Endodermal cell (in vitro differentiated cells): ENCODE data around the gene PLS3. TPM values are rescaled to one million over a fixed set of nuclear protein-coding genes. Genes with fewer than 3 reads are reported as not detected.
A peak's percentile ranks its signal among the peaks of the same experiment; 100 is the strongest.

ENCODE experiments used
- DNase-seq: peaks from one replicate; pipeline ENCODE4 v3.0.0-alpha.2; 2017
- H3K27ac ChIP-seq: 2 replicates; pipeline ENCODE4 v1.5.1; 2013; ENCODE audit warnings: mild to moderate bottlenecking, low read depth, low read length, moderate library complexity
- H3K27me3 ChIP-seq: 2 replicates; pipeline ENCODE4 v1.6.1; 2013; ENCODE audit warnings: mild to moderate bottlenecking, low read length, moderate library complexity; ENCODE audit not compliant: insufficient read depth, control insufficient read depth, poor library complexity, severe bottlenecking
- H3K36me3 ChIP-seq: 2 replicates; pipeline ENCODE4 v1.7.0; 2013; ENCODE audit warnings: mild to moderate bottlenecking, low read length, moderate library complexity; ENCODE audit not compliant: control insufficient read depth, insufficient read depth
- H3K4me1 ChIP-seq: one replicate; pipeline ENCODE4 v1.7.0; 2013; ENCODE audit warnings: low read length; ENCODE audit not compliant: control insufficient read depth, insufficient read depth
- H3K4me3 ChIP-seq: 2 replicates; pipeline ENCODE4 v1.5.1; 2013; ENCODE audit warnings: mild to moderate bottlenecking, low read length, moderate library complexity
- H3K9ac ChIP-seq: 2 replicates; pipeline ENCODE4 v1.6.1; 2013; ENCODE audit warnings: mild to moderate bottlenecking, low read length, moderate library complexity; ENCODE audit not compliant: poor library complexity, severe bottlenecking; ENCODE audit errors: extremely low read depth
- H3K9me3 ChIP-seq: 2 replicates; pipeline ENCODE4 v1.6.1; 2013; ENCODE audit warnings: mild to moderate bottlenecking, low read length, moderate library complexity; ENCODE audit not compliant: control insufficient read depth
- H3K27ac Mint-ChIP-seq: 2 replicates; pipeline ENCODE4 v1.8.0; 2020; ENCODE audit warnings: mixed read lengths
- H3K27me3 Mint-ChIP-seq: 2 replicates; pipeline ENCODE4 v1.8.0; 2021; ENCODE audit warnings: mild to moderate bottlenecking, mixed read lengths; ENCODE audit not compliant: insufficient read depth
- H3K36me3 Mint-ChIP-seq: 2 replicates; pipeline ENCODE4 v1.8.0; 2020; ENCODE audit warnings: low read depth, mixed read lengths
- H3K4me1 Mint-ChIP-seq: 2 replicates; pipeline ENCODE4 v1.8.0; 2020; ENCODE audit warnings: mixed read lengths
- H3K4me3 Mint-ChIP-seq: 2 replicates; pipeline ENCODE4 v1.8.0; 2020; ENCODE audit warnings: mild to moderate bottlenecking, moderate library complexity, mixed read lengths
- H3K9me3 Mint-ChIP-seq: 2 replicates; pipeline ENCODE4 v1.8.0; 2020; ENCODE audit warnings: mild to moderate bottlenecking, mixed read lengths
- WGBS, 2 experiments: methylation state at CpG; one replicate each; pipeline versions ENCODE4 v1.1.5 to v1.1.7; 2013; ENCODE audit warnings: missing lambda C conversion rate in 2 of 2, mixed read lengths in 1 of 2; ENCODE audit not compliant: insufficient coverage in 1 of 2, insufficient read length in 1 of 2; 5-methylcytosine and 5-hydroxymethylcytosine counted together
- total RNA-seq, 2 donors: library from RNA; stranded (reverse); fragmentation: NEBNext Ultra II Directional in 1 of 2; extraction: Animal tissue kit (Norgen Biotek cat#: 25700) in 1 of 2; gene quantifications; 2 replicates in 1 of 2; 3 replicates in 1 of 2; pipeline ENCODE4 v1.2.1, GENCODE V29; 2021
- TF ChIP-seq, protein P1 (sequence below): fragments of 200-600 bp; sonication (generic); conservative IDR thresholded peaks from 2 replicates; pipeline ENCODE4 v1.5.0; 2021; ENCODE audit warnings: antibody characterized with exemption, mild to moderate bottlenecking

The PLS3 gene
- total RNA-seq, 2 donors from 2014 or later: 81.6 to 179 TPM

DNA sequence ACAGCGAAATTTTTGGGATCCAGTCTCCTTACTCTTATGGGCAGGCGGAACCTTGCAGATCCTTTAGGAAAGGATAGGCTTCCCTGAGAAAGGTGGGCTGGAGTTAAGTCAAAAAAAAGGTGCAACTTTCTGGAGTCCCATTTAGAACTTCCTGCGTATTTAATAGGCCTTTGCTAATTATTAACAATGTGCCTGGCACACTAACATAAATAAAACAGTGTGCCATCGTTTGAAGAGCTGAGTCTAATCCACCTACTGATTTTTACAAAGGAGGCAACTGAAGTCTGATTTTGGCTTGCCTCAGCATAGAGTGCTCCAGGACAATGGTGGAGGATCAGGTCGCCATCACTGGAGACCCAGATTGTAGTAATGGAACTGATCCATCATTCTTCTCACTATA is 15.7 kb downstream of the PLS3 start:
- Histone ChIP-seq H3K27ac (no peak overlapping the region), H3K36me3 (peaks cover 17% of the 10 kb centered on the region), H3K4me3 (no peak overlapping the region), H3K4me1 (no peaks in the 10 kb centered on the region), H3K27me3 (no peaks in the 10 kb centered on the region), H3K9ac (no peak overlapping the region), H3K9me3 (no peaks in the 10 kb centered on the region)
- H3K4me1 Mint-ChIP-seq: peaks cover 5% of the 10 kb centered on the region
- H3K9me3 Mint-ChIP-seq: peaks cover 12% of the 10 kb centered on the region
- DNase-seq: no peak
- TF ChIP-seq, protein P1, sequence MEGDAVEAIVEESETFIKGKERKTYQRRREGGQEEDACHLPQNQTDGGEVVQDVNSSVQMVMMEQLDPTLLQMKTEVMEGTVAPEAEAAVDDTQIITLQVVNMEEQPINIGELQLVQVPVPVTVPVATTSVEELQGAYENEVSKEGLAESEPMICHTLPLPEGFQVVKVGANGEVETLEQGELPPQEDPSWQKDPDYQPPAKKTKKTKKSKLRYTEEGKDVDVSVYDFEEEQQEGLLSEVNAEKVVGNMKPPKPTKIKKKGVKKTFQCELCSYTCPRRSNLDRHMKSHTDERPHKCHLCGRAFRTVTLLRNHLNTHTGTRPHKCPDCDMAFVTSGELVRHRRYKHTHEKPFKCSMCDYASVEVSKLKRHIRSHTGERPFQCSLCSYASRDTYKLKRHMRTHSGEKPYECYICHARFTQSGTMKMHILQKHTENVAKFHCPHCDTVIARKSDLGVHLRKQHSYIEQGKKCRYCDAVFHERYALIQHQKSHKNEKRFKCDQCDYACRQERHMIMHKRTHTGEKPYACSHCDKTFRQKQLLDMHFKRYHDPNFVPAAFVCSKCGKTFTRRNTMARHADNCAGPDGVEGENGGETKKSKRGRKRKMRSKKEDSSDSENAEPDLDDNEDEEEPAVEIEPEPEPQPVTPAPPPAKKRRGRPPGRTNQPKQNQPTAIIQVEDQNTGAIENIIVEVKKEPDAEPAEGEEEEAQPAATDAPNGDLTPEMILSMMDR: no peak
- no peak overlapping the region for H3K4me3 Mint-ChIP-seq
- no peak overlapping the region for H3K27ac Mint-ChIP-seq
- H3K36me3 Mint-ChIP-seq: peaks cover 60% of the 10 kb centered on the region
- 91 to 100% methylated on average over 1 to 5 of the region's 5 CpGs for WGBS, 2 experiments
- H3K27me3 Mint-ChIP-seq: no peaks in the 10 kb centered on the region

DNA sequence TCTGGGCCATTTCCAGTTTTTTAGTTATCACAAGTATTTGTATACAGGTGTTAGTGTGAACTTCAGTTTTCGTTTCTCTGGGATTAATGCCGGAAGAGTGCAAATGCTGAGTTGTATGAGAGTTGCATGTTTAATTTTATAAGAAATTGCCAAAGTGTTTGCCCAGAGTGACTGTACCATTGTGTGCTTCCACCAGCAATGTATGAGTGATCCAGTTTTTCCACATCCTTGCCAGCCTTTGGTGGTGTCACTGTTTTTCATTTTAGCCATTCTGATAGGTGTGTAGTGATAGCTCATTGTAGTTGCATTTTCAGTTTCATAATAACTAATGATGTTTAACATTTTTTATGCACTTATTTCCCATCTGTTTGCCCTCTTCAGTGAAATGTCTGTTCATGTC is 18.4 kb downstream of the PLS3 start:
- Histone ChIP-seq H3K27ac (no peak overlapping the region), H3K9me3 (no peaks in the 10 kb centered on the region), H3K36me3 (peaks cover 17% of the 10 kb centered on the region), H3K9ac (no peak overlapping the region), H3K4me3 (no peak overlapping the region), H3K4me1 (no peaks in the 10 kb centered on the region), H3K27me3 (no peaks in the 10 kb centered on the region)
- H3K27ac Mint-ChIP-seq: no peak overlapping the region
- TF ChIP-seq, protein P1: no peak
- no peaks in the 10 kb centered on the region for H3K27me3 Mint-ChIP-seq
- WGBS, 2 experiments: 94% methylated on average over 2 of the region's 2 CpGs; no CpG with 5 or more reads in 1 of the 2 experiments
- no peak for DNase-seq
- peaks cover 53% of the 10 kb centered on the region for H3K36me3 Mint-ChIP-seq
- no peak overlapping the region for H3K4me3 Mint-ChIP-seq
- peaks cover 31% of the 10 kb centered on the region for H3K4me1 Mint-ChIP-seq
- H3K9me3 Mint-ChIP-seq: peaks cover 12% of the 10 kb centered on the region

GRCh38 chrX:115579786-115580294 is 18.9 kb downstream of the PLS3 start:
- WGBS, 2 experiments: 95% methylated on average over 6 of the region's 8 CpGs; no CpG with 5 or more reads in 1 of the 2 experiments
- Histone ChIP-seq H3K36me3 (peaks cover 16% of the 10 kb centered on the region), H3K4me3 (no peak overlapping the region), H3K4me1 (no peaks in the 10 kb centered on the region), H3K27ac (no peak overlapping the region), H3K9me3 (no peaks in the 10 kb centered on the region), H3K27me3 (no peaks in the 10 kb centered on the region), H3K9ac (no peak overlapping the region)
- TF ChIP-seq, protein P1: no peak
- H3K9me3 Mint-ChIP-seq: peaks cover 10% of the 10 kb centered on the region
- peak; percentile 48 for DNase-seq
- no peaks in the 10 kb centered on the region for H3K27me3 Mint-ChIP-seq
- peaks cover 50% of the 10 kb centered on the region for H3K36me3 Mint-ChIP-seq
- H3K27ac Mint-ChIP-seq: no peak overlapping the region
- H3K4me1 Mint-ChIP-seq: peaks cover 36% of the 10 kb centered on the region
- no peak overlapping the region for H3K4me3 Mint-ChIP-seq
